ENCODE data around the gene RSF1.

DNA sequence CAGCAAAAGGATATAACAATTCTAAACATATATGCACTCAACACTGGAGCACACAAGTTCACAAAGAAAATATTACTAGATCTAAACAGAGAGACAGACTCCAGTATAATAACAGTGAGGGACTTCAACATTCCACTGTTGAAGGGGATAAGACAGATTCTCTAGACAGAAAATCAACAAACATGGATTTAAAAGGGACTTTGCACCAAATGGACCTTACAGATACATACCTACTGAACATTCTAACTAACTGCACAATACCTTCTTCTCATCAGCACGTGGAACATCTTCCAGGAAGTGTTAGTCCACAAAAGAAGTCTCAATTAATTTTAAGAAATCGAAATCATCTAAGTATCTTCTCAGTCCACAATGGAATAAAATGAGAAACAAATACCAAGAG, 26.6 kb downstream of the RSF1 start:
- TF ChIP-seq, protein P1, sequence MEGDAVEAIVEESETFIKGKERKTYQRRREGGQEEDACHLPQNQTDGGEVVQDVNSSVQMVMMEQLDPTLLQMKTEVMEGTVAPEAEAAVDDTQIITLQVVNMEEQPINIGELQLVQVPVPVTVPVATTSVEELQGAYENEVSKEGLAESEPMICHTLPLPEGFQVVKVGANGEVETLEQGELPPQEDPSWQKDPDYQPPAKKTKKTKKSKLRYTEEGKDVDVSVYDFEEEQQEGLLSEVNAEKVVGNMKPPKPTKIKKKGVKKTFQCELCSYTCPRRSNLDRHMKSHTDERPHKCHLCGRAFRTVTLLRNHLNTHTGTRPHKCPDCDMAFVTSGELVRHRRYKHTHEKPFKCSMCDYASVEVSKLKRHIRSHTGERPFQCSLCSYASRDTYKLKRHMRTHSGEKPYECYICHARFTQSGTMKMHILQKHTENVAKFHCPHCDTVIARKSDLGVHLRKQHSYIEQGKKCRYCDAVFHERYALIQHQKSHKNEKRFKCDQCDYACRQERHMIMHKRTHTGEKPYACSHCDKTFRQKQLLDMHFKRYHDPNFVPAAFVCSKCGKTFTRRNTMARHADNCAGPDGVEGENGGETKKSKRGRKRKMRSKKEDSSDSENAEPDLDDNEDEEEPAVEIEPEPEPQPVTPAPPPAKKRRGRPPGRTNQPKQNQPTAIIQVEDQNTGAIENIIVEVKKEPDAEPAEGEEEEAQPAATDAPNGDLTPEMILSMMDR (IDR thresholded peaks at IDR 0.05) = no peak
- TF ChIP-seq POLR2A (IDR thresholded peaks at IDR 0.05) = no peak
